ENCODE results near the gene KCNT1. TPM values are rescaled to one million over a fixed set of nuclear protein-coding genes. Genes with fewer than 3 reads are reported as not detected.

The KCNT1 gene
- total and polyA plus RNA-seq, 10 of the 15 experiments (the other 5 are each of a cell fraction or from before 2014, with no cell fraction given), result not detected

GRCh38 chr9:135799261-135799660 lies 97.3 kb downstream of the KCNT1 start:
- no peaks in the 10 kb centered on the region for H3K79me2 ChIP-seq (ENCODE audit: control insufficient read depth, insufficient read depth, low read length)
- BruUV-seq (replicated peaks), result no TSS peak
- WGBS (ENCODE audit: insufficient coverage, insufficient replicate concordance, low lambda C conversion rate, missing lambda C conversion rate), result 66% methylated on average over 13 of the region's 13 CpGs
- no peaks in the 10 kb centered on the region for H4K20me1 ChIP-seq (ENCODE audit: control insufficient read depth, insufficient read depth)
- H3K4me3 ChIP-seq, result no peak overlapping the region
- H3K9me3 ChIP-seq (replicated peaks; ENCODE audit: control insufficient read depth, insufficient read depth, low read length), result no peaks in the 10 kb centered on the region
- no peak overlapping the region for H3K4me2 ChIP-seq (ENCODE audit: control insufficient read depth, insufficient read depth)
- H2AFZ ChIP-seq (ENCODE audit: control insufficient read depth, low read depth, low read length), result no peak overlapping the region
- FAIRE-seq (no peak), DNase-seq (ENCODE audit: low read depth, low spot score) (no peak), ATAC-seq (no peak)
- H3K9ac ChIP-seq (ENCODE audit: control insufficient read depth, insufficient read depth, low read length), result no peak overlapping the region
- no peak for TF ChIP-seq POLR2A (IDR thresholded peaks at IDR 0.05; ENCODE audit: low read depth, low read length)
- TF ChIP-seq TAF1 (IDR thresholded peaks at IDR 0.05; ENCODE audit: borderline replicate concordance, low read depth, low read length), result no peak
- TF ChIP-seq SRF (IDR thresholded peaks at IDR 0.05; ENCODE audit: low read depth in 2 of 2, low read length in 2 of 2), result no peak
- no peak for TF ChIP-seq E4F1 (IDR thresholded peaks at IDR 0.05; ENCODE audit: borderline replicate concordance, partially characterized antibody)
- no peak overlapping the region for H3K27ac ChIP-seq (ENCODE audit: control insufficient read depth, insufficient read depth)
- H3K4me1 ChIP-seq (ENCODE audit: control insufficient read depth, insufficient read depth, low read length), result no peaks in the 10 kb centered on the region
- in situ Hi-C loops (cut with MboI), result no loop called here
- no peaks in the 10 kb centered on the region for H3K27me3 ChIP-seq (replicated peaks in 1 of 2; ENCODE audit: control insufficient read depth in 2 of 2, insufficient read depth in 2 of 2, low read length in 1 of 2)
- RAD21 ChIA-PET (ENCODE audit: unreplicated experiment), result no interaction called here
- CTCF ChIA-PET, result no interaction called here
- H3K36me3 ChIP-seq (ENCODE audit: control insufficient read depth in 2 of 2, insufficient read depth in 2 of 2, low read length in 1 of 2), result no peaks in the 10 kb centered on the region
- intact Hi-C loops (cut with micrococcal nuclease; ENCODE audit: unreplicated experiment), result no loop called here
- POLR2A ChIA-PET, result no interaction called here
- SMC1A ChIA-PET (ENCODE audit: uncharacterized antibody, unreplicated experiment), result no interaction called here

GRCh38 chr9:135801070-135801469 lies 99.1 kb downstream of the KCNT1 start:
- Histone ChIP-seq H3K9me3 (replicated peaks; ENCODE audit: control insufficient read depth, insufficient read depth, low read length) (no peaks in the 10 kb centered on the region), H3K4me1 (ENCODE audit: control insufficient read depth, insufficient read depth, low read length) (no peaks in the 10 kb centered on the region), H3K4me2 (ENCODE audit: control insufficient read depth, insufficient read depth) (no peak overlapping the region), H3K9ac (ENCODE audit: control insufficient read depth, insufficient read depth, low read length) (no peak overlapping the region), H4K20me1 (ENCODE audit: control insufficient read depth, insufficient read depth) (no peaks in the 10 kb centered on the region), H3K4me3 (no peak overlapping the region), H3K36me3 (ENCODE audit: control insufficient read depth in 2 of 2, insufficient read depth in 2 of 2, low read length in 1 of 2) (no peaks in the 10 kb centered on the region), H3K79me2 (ENCODE audit: control insufficient read depth, insufficient read depth, low read length) (no peaks in the 10 kb centered on the region), H3K27ac (ENCODE audit: control insufficient read depth, insufficient read depth) (no peak overlapping the region), H3K27me3 (replicated peaks in 1 of 2; ENCODE audit: control insufficient read depth in 2 of 2, insufficient read depth in 2 of 2, low read length in 1 of 2) (no peaks in the 10 kb centered on the region), H2AFZ (ENCODE audit: control insufficient read depth, low read depth, low read length) (no peak overlapping the region)
- 77% methylated on average over 5 of the region's 6 CpGs for WGBS (ENCODE audit: insufficient coverage, insufficient replicate concordance, low lambda C conversion rate, missing lambda C conversion rate)
- SMC1A ChIA-PET (ENCODE audit: uncharacterized antibody, unreplicated experiment), result no interaction called here
- RAD21 ChIA-PET (ENCODE audit: unreplicated experiment), result no interaction called here
- no TSS peak for BruUV-seq (replicated peaks)
- intact Hi-C loops (cut with micrococcal nuclease; ENCODE audit: unreplicated experiment) (no loop called here), in situ Hi-C loops (cut with MboI) (no loop called here)
- FAIRE-seq, result no peak
- no peak for ATAC-seq
- CTCF ChIA-PET, result no interaction called here
- POLR2A ChIA-PET, result interaction anchor here (0.7 kb wide), 1 partner anchor 366 kb away, joined by 3 read pairs; no protein-coding TSS in a partner anchor
- DNase-seq (ENCODE audit: low read depth, low spot score), result no peak
- TF ChIP-seq MAX (IDR thresholded peaks at IDR 0.05; ENCODE audit: low read depth, low read length) (no peak), SMARCA5 (IDR thresholded peaks at IDR 0.05) (no peak), ASH2L (IDR thresholded peaks at IDR 0.05; ENCODE audit: borderline replicate concordance, low read depth) (no peak), CEBPZ (IDR thresholded peaks at IDR 0.05; ENCODE audit: low read depth, low read length) (no peak), FOS (IDR thresholded peaks at IDR 0.05; ENCODE audit: borderline replicate concordance, extremely low read depth, insufficient read length) (no peak), USF1 (IDR thresholded peaks at IDR 0.05; ENCODE audit: borderline replicate concordance, extremely low read length, insufficient read depth, low read depth, low read length) (no peak), SREBF2 (IDR thresholded peaks at IDR 0.05; ENCODE audit: low read length) (no peak)

All from GM12878 (cell line).